GM12878 (cell line): ENCODE data around the gene GRK6. TPM values are rescaled to one million over a fixed set of nuclear protein-coding genes. Genes with fewer than 3 reads are reported as not detected.
A peak's percentile ranks its signal among the peaks of the same experiment; 100 is the strongest.

Source experiments
- ATAC-seq: fragments of 200-7000 bp; cut with Tn5 transposase; 3 replicates; pipeline ENCODE4 v1.9.1; 2020; ENCODE audit warnings: mild to moderate bottlenecking, moderate library complexity
- BruUV-seq: library from RNA; stranded (reverse); fragments of 400-500 nt; replicated peaks from 2 replicates; lab custom pipeline; 2021; lab: Mats Ljungman, UMichigan
- CTCF ChIA-PET: fragments of 300-600 bp; sonication (Branson Sonifier 250); formaldehyde crosslinking; extraction: SDS; loops from one replicate; lab custom pipeline; 2021; ENCODE audit warnings: inconsistent platforms; lab: Yijun Ruan, JAX
- POLR2A ChIA-PET: fragments of 350-600 bp; formaldehyde crosslinking; extraction: SDS; loops from one replicate; lab custom pipeline; 2021; ENCODE audit warnings: inconsistent platforms; lab: Charles Lee
- RAD21 ChIA-PET: fragments of 300-600 bp; sonication (Branson Sonifier 250); formaldehyde crosslinking; loops from one replicate; lab custom pipeline; 2023; ENCODE audit warnings: antibody characterized with exemption; ENCODE audit not compliant: unreplicated experiment; lab: Charles Lee
- SMC1A ChIA-PET: fragments of 300-600 bp; sonication (Branson Sonifier 250); formaldehyde crosslinking; loops from one replicate; lab custom pipeline; 2023; ENCODE audit not compliant: unreplicated experiment, uncharacterized antibody; lab: Charles Lee
- DNase-seq: peaks from one replicate; pipeline ENCODE4 v3.0.0-alpha.2; 2011; ENCODE audit warnings: low read depth, low spot score
- FAIRE-seq: peaks from 3 replicates; lab custom pipeline; 2011; peaks lifted over from hg19 to GRCh38; lab: Jason Lieb, UNC
- H2AFZ ChIP-seq: 2 replicates; pipeline ENCODE4 v1.6.0; 2011; ENCODE audit warnings: low read depth, low read length, control low read depth; ENCODE audit not compliant: control insufficient read depth
- H3K27ac ChIP-seq: 2 replicates; pipeline ENCODE4 v1.5.1; 2011; ENCODE audit warnings: control low read depth; ENCODE audit not compliant: control insufficient read depth, insufficient read depth
- H3K27me3 ChIP-seq, 2 experiments: replicated peaks in 1 of 2; 2 replicates each; pipeline versions ENCODE4 v1.6.0 to v1.6.1; 2011; ENCODE audit warnings: low read length in 1 of 2; ENCODE audit not compliant: control insufficient read depth in 2 of 2, insufficient read depth in 2 of 2
- H3K36me3 ChIP-seq, 2 experiments: 2 replicates each; pipeline ENCODE4 v1.5.1; 2011; ENCODE audit warnings: low read length in 1 of 2; ENCODE audit not compliant: control insufficient read depth in 2 of 2, insufficient read depth in 2 of 2
- H3K4me1 ChIP-seq: 2 replicates; pipeline ENCODE4 v1.6.1; 2011; ENCODE audit warnings: mild to moderate bottlenecking, low read length, moderate library complexity, mixed read lengths; ENCODE audit not compliant: control insufficient read depth, insufficient read depth
- H3K4me2 ChIP-seq: 2 replicates; pipeline ENCODE4 v1.6.0; 2011; ENCODE audit warnings: control low read depth; ENCODE audit not compliant: control insufficient read depth, insufficient read depth
- H3K4me3 ChIP-seq: fragments of 200-600 bp; sonication (generic); 2 replicates; pipeline ENCODE4 v1.5.1; 2016
- H3K79me2 ChIP-seq: 2 replicates; pipeline ENCODE4 v1.6.0; 2011; ENCODE audit warnings: low read length; ENCODE audit not compliant: control insufficient read depth, insufficient read depth
- H3K9ac ChIP-seq: 2 replicates; pipeline ENCODE4 v1.8.0; 2011; ENCODE audit warnings: low read length, control low read depth, mixed read lengths; ENCODE audit not compliant: control insufficient read depth, insufficient read depth
- H3K9me3 ChIP-seq: replicated peaks from 3 replicates; pipeline ENCODE4 v1.5.1; 2011; ENCODE audit warnings: mild to moderate bottlenecking, low read length; ENCODE audit not compliant: control insufficient read depth, insufficient read depth
- H4K20me1 ChIP-seq: 2 replicates; pipeline ENCODE4 v1.6.0; 2011; ENCODE audit not compliant: control insufficient read depth, insufficient read depth
- CUX1 ChIP-seq: IDR thresholded peaks from 2 replicates; pipeline ENCODE4 v1.6.1; 2012; ENCODE audit warnings: improper control_type of control experiment, low read depth, low read length; ENCODE audit not compliant: insufficient replicate concordance
- MTA3 ChIP-seq: IDR thresholded peaks from 2 replicates; pipeline ENCODE4 v1.6.1; 2012; ENCODE audit warnings: low read length, inconsistent platforms, borderline replicate concordance
- WGBS: methylation state at CpG from one replicate; pipeline ENCODE4 v1.1.6; 2016; ENCODE audit warnings: low lambda C conversion rate; ENCODE audit not compliant: insufficient replicate concordance, insufficient coverage; ENCODE audit errors: missing lambda C conversion rate; 5-methylcytosine and 5-hydroxymethylcytosine counted together
- in situ Hi-C: fragments of 300-500 bp; cut with MboI; formaldehyde crosslinking; loops from 9 replicates; pipeline ENCODE4 v1.14.3; 2018; ENCODE audit warnings: mixed read lengths
- intact Hi-C: fragments of 100-400 bp; cut with micrococcal nuclease; formaldehyde crosslinking; loops from one replicate; pipeline ENCODE4 v1.14.2; 2022; ENCODE audit not compliant: unreplicated experiment
- polyA plus RNA-seq, 11 experiments: library from polyadenylated mRNA; depleted of rRNA in 4 of 11; unstranded in 6 of 11; stranded (reverse) in 5 of 11; fragments of >200 nt; fragmentation: Nextera tagmentation in 4 of 11; fragmentation: Illumina TruSeq in 1 of 11; extraction: Ambion mirVana in 4 of 11; extraction: Trizol in 1 of 11; gene quantifications; 1 replicate in 1 of 11; 2 replicates in 10 of 11; pipeline versions ENCODE4 v1.2.1 to v1.2.3, GENCODE V29; 2011 to 2016; ENCODE audit warnings: inconsistent platforms in 2 of 11, missing spikeins in 2 of 11, low read depth in 1 of 11
- total RNA-seq, 4 experiments: library from RNA; depleted of rRNA in 3 of 4; stranded (reverse); fragments of >200 nt in 3 of 4; fragmentation: Illumina TruSeq in 1 of 4; extraction: Trizol in 1 of 4; gene quantifications; 2 replicates each; pipeline versions ENCODE4 v1.2.1 to v1.2.3, GENCODE V29; 2013 to 2021

The GRK6 gene
- total and polyA plus RNA-seq, 10 of the 15 experiments (the other 5 are each of a cell fraction or from before 2014, with no cell fraction given), result 0.79 to 124 (median 41.6) TPM

- no peak for FAIRE-seq
- no peaks in the 10 kb centered on the region for H4K20me1 ChIP-seq
- 14% methylated on average over 10 of the region's 10 CpGs for WGBS
- peaks cover 11 to 16% of the 10 kb centered on the region in 2 experiments; a peak in 3 of 4 replicates for H3K36me3 ChIP-seq
- TF ChIP-seq CUX1, result peak; percentile 41
- TF ChIP-seq MTA3, result no peak
- peaks cover 58% of the 10 kb centered on the region for H3K79me2 ChIP-seq
- in situ Hi-C loops (no loop called here), intact Hi-C loops (no loop called here)
- peak overlapping the region; percentile 94 for H3K27ac ChIP-seq
- no peak for ATAC-seq
- DNase-seq, result no peak
- H3K9ac ChIP-seq, result peak overlapping the region; percentile 93
- H3K27me3 ChIP-seq, result no peaks in the 10 kb centered on the region
- ChIA-PET CTCF (interaction anchor here (0.6 to 13.2 kb wide), 14 partner anchors 18 to 391 kb away, joined by 3 to 188 read pairs (median 4); partner anchors contain the start of genes PFN3 and PRR7), SMC1A (interaction anchor here (0.6 to 7.5 kb wide), 10 partner anchors 10 to 73 kb away, joined by 3 to 73 read pairs (median 14); partner anchors contain the start of genes PFN3 and PRR7), RAD21 (interaction anchor here (1.0 to 11.0 kb wide), 11 partner anchors 15 to 109 kb away, joined by 3 to 288 read pairs (median 5); partner anchors contain the start of genes DOK3, F12 and PRR7), POLR2A (interaction anchor here (1.1 to 13.4 kb wide), 11 partner anchors 10 to 127 kb away, joined by 3 to 358 read pairs (median 5); partner anchors contain the start of genes F12, PFN3 and PRR7)
- no peak overlapping the region for H2AFZ ChIP-seq
- peak overlapping the region; percentile 83 for H3K4me3 ChIP-seq
- BruUV-seq, result no TSS peak
- peaks cover 56% of the 10 kb centered on the region for H3K4me1 ChIP-seq
- no peaks in the 10 kb centered on the region for H3K9me3 ChIP-seq
- H3K4me2 ChIP-seq, result peak overlapping the region; percentile 65
Observed at GRCh38 chr5:177428574-177429217, 2.2 kb downstream of the GRK6 start.
